Neural progenitor cell (in vitro differentiated cells): ENCODE measurements around the gene SEMA3G.

ENCODE experiments used
- CTCF ChIP-seq: fragments of 200-600 bp; sonication (generic); IDR thresholded peaks from 2 replicates; pipeline ENCODE4 v1.5.1; 2017; ENCODE audit warnings: antibody characterized with exemption, mild to moderate bottlenecking
- EZH2phosphoT487 ChIP-seq: fragments of 200-600 bp; sonication (generic); IDR thresholded peaks from 2 replicates; pipeline ENCODE4 v1.6.1; 2017; ENCODE audit warnings: antibody characterized with exemption

GRCh38 chr3:52483577-52484381 lies 38.9 kb upstream of the SEMA3G start:
- no peak for TF ChIP-seq CTCF
- TF ChIP-seq EZH2phosphoT487: no peak
